GM19455 (cell line): ENCODE results near the gene RASD2.
"Not testable (repeated sequence)": the region's sequence is repeated elsewhere in the genome, so short reads cannot be mapped to it uniquely, and the experiment has no call there.

Source experiments
- ATAC-seq: cut with Tn5 transposase; IDR thresholded peaks from one replicate; pipeline ENCODE4 v1.9.1; 2021; ENCODE audit not compliant: unreplicated experiment

RASD2 gene

GRCh38 chr22:35540595-35541253, at the start of gene RASD2:
TSS of gene RASD2 (plus strand) at chr22:35540831. CDS start at chr22:35546810, 5,979 bp downstream.
- ATAC-seq: peak; percentile 21

GRCh38 chr22:35491061-35491907, 49.3 kb upstream of the RASD2 start:
- not testable (repeated sequence) for ATAC-seq

- ATAC-seq: no peak
These were observed 48.7 kb upstream of the RASD2 start for GRCh38 chr22:35491908-35492380.

- ATAC-seq: no peak
These were observed 47.6 kb upstream of the RASD2 start for GRCh38 chr22:35493074-35493473.

GRCh38 chr22:35495711-35496110, 44.9 kb upstream of the RASD2 start:
- ATAC-seq: not testable (repeated sequence)

GRCh38 chr22:35496768-35497312, 43.8 kb upstream of the RASD2 start:
- no peak for ATAC-seq

- no peak for ATAC-seq
These were observed 42.4 kb upstream of the RASD2 start for GRCh38 chr22:35498026-35498800.

- no peak for ATAC-seq
These were observed 37.8 kb upstream of the RASD2 start for GRCh38 chr22:35502836-35503235.

GRCh38 chr22:35505399-35506258, 35.0 kb upstream of the RASD2 start:
- no peak for ATAC-seq

- ATAC-seq: no peak
These were observed 34.4 kb upstream of the RASD2 start for GRCh38 chr22:35506259-35506570.

- ATAC-seq: not testable (repeated sequence)
These were observed 32.8 kb upstream of the RASD2 start for GRCh38 chr22:35507851-35508250.

- ATAC-seq: no peak
These were observed 31.2 kb upstream of the RASD2 start for GRCh38 chr22:35509451-35509850.

- no peak for ATAC-seq
These were observed 30.7 kb upstream of the RASD2 start for GRCh38 chr22:35509960-35510359.

GRCh38 chr22:35510481-35510934, 30.1 kb upstream of the RASD2 start:
- no peak for ATAC-seq

GRCh38 chr22:35510951-35511350, 29.7 kb upstream of the RASD2 start:
- no peak for ATAC-seq

- ATAC-seq: no peak
These were observed 26.3 kb upstream of the RASD2 start for GRCh38 chr22:35514366-35514765.

GRCh38 chr22:35515952-35516351, 24.7 kb upstream of the RASD2 start:
- ATAC-seq: not testable (repeated sequence)

GRCh38 chr22:35516723-35517122, 23.9 kb upstream of the RASD2 start:
- no peak for ATAC-seq

- ATAC-seq: no peak
These were observed 23.4 kb upstream of the RASD2 start for GRCh38 chr22:35517207-35517606.
